ENCODE data around the gene KRTAP4-11.

- no peak for TF ChIP-seq PTBP1 (IDR thresholded peaks at IDR 0.05; ENCODE audit: low read depth, low read length, poor library complexity, severe bottlenecking)
- no peak for TF ChIP-seq DRAP1 (CRISPR knock-in tag; IDR thresholded peaks at IDR 0.05)
- TF ChIP-seq MEF2D (CRISPR knock-in tag; IDR thresholded peaks at IDR 0.05): no peak
- no peak for TF ChIP-seq POLR2A (IDR thresholded peaks at IDR 0.05; ENCODE audit: insufficient read depth in 1 of 2, low read depth in 2 of 2, low read length in 2 of 2)
- no peak for TF ChIP-seq SNAPC4 (CRISPR knock-in tag; IDR thresholded peaks at IDR 0.05)
- no peak for TF ChIP-seq ZBTB33 (CRISPR knock-in tag; IDR thresholded peaks at IDR 0.05)
- TF ChIP-seq KLF16 (CRISPR knock-in tag; IDR thresholded peaks at IDR 0.05): no peak
- TF ChIP-seq ZMAT5 (CRISPR knock-in tag; IDR thresholded peaks at IDR 0.05; ENCODE audit: borderline replicate concordance, low read depth): no peak
- TF ChIP-seq, protein P1, sequence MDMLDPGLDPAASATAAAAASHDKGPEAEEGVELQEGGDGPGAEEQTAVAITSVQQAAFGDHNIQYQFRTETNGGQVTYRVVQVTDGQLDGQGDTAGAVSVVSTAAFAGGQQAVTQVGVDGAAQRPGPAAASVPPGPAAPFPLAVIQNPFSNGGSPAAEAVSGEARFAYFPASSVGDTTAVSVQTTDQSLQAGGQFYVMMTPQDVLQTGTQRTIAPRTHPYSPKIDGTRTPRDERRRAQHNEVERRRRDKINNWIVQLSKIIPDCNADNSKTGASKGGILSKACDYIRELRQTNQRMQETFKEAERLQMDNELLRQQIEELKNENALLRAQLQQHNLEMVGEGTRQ (IDR thresholded peaks at IDR 0.05; ENCODE audit: low read depth, low read length): no peak
- TF ChIP-seq, protein P1 (CRISPR knock-in tag; IDR thresholded peaks at IDR 0.05; ENCODE audit: borderline replicate concordance): no peak
- no peak for TF ChIP-seq HNF4A (CRISPR knock-in tag; IDR thresholded peaks at IDR 0.05)
- no peak for TF ChIP-seq HNRNPUL1 (IDR thresholded peaks at IDR 0.05; ENCODE audit: low read depth, low read length)
- no peak for TF ChIP-seq REPIN1 (CRISPR knock-in tag; IDR thresholded peaks at IDR 0.05; ENCODE audit: borderline replicate concordance, low read depth)
- TF ChIP-seq TAF15 (IDR thresholded peaks at IDR 0.05; ENCODE audit: low read depth, low read length, poor library complexity, severe bottlenecking): no peak
- TF ChIP-seq RAD21 (CRISPR knock-in tag; IDR thresholded peaks at IDR 0.05): no peak
Observed at GRCh38 chr17:41118721-41119120, 548 bp upstream of the KRTAP4-11 start.
